Activated naive CD8-positive, alpha-beta T cell treated with anti-CD3 and anti-CD28 coated beads for 36 hours (primary cell): ENCODE results near the gene SUCLG2. TPM values are rescaled to one million over a fixed set of nuclear protein-coding genes. Genes with fewer than 3 reads are reported as not detected.
"Not testable (repeated sequence)": the region's sequence is repeated elsewhere in the genome, so short reads cannot be mapped to it uniquely, and the experiment has no call there.

ENCODE experiments used
- DNase-seq: peaks from one replicate; pipeline ENCODE4 v3.0.0; 2021
- H3K27ac Mint-ChIP-seq: one replicate; pipeline ENCODE4 v1.8.0; 2022; ENCODE audit warnings: mild to moderate bottlenecking, moderate library complexity, mixed read lengths
- H3K27me3 Mint-ChIP-seq: one replicate; pipeline ENCODE4 v1.8.0; 2022; ENCODE audit warnings: mild to moderate bottlenecking, mixed read lengths
- H3K36me3 Mint-ChIP-seq: one replicate; pipeline ENCODE4 v1.8.0; 2021; ENCODE audit warnings: mild to moderate bottlenecking, mixed read lengths
- H3K4me1 Mint-ChIP-seq: one replicate; pipeline ENCODE4 v1.8.0; 2021; ENCODE audit warnings: mixed read lengths
- H3K4me3 Mint-ChIP-seq: one replicate; pipeline ENCODE4 v1.8.0; 2022; ENCODE audit warnings: mild to moderate bottlenecking, moderate library complexity, mixed read lengths
- H3K9me3 Mint-ChIP-seq: one replicate; pipeline ENCODE4 v1.8.0; 2022; ENCODE audit warnings: mixed read lengths
- total RNA-seq, 2 experiments: library from RNA; stranded (reverse); gene quantifications; one replicate each; pipeline ENCODE4 v1.2.3, GENCODE V29; 2021

SUCLG2 gene
- total RNA-seq, 2 experiments from 2014 or later = 64.2 to 65.4 TPM

DNA sequence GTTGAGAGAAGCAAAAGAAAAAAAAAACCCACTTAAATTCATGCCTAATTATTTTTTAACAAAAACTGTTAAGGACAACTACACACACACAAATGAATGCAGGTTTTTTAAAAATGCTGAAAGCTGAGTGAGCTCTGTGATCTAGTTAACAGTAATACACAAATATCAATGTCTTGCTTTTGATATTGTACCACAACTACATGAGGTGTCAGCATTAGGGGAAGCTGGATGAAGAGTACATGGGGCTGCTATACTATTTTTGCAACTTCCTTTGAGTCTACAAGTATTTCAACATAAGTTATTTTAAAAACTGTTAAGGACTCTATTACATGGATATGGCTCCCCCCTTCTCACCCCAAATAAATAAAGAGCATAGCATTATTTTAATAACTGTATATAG lies 44.7 kb downstream of the SUCLG2 start:
- H3K4me3 Mint-ChIP-seq = no peak overlapping the region
- H3K36me3 Mint-ChIP-seq = peaks cover 83% of the 10 kb centered on the region
- no peaks in the 10 kb centered on the region for H3K27me3 Mint-ChIP-seq
- H3K27ac Mint-ChIP-seq = no peak overlapping the region
- no peak for DNase-seq
- H3K9me3 Mint-ChIP-seq = peaks cover 8% of the 10 kb centered on the region
- H3K4me1 Mint-ChIP-seq = peaks cover 15% of the 10 kb centered on the region

DNA sequence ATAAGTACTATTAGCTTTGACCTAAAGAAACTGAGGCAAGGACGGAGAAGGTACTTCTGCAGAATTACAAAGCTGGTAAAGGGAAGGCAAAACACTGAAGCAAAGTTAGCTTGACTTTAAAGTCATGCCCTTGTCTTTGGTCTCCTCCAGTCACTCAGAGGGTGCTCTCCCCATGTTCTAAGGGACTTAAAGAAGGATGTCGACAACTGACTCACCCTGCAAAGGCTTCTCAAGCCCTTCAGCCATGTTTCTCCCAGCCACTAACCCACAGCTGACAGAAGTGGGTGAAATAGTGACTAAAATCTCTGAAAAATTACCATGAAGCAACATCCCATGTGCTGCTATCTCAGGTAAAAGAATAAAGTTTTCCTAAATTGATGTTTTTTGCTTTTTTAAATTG lies 46.4 kb downstream of the SUCLG2 start:
- Mint-ChIP-seq H3K36me3 (peaks cover 78% of the 10 kb centered on the region), H3K4me3 (no peak overlapping the region), H3K27ac (no peak overlapping the region), H3K9me3 (peaks cover 8% of the 10 kb centered on the region), H3K4me1 (peaks cover 29% of the 10 kb centered on the region), H3K27me3 (no peaks in the 10 kb centered on the region)
- no peak for DNase-seq

GRCh38 chr3:67605377-67605776 lies 49.0 kb downstream of the SUCLG2 start:
- DNase-seq = no peak
- Mint-ChIP-seq H3K4me1 (peaks cover 46% of the 10 kb centered on the region), H3K4me3 (no peak overlapping the region), H3K9me3 (peaks cover 5% of the 10 kb centered on the region), H3K27ac (peak overlapping the region; percentile 58), H3K27me3 (no peaks in the 10 kb centered on the region), H3K36me3 (peaks cover 74% of the 10 kb centered on the region)

- Mint-ChIP-seq H3K27ac (no peak overlapping the region), H3K27me3 (no peaks in the 10 kb centered on the region), H3K4me1 (peaks cover 64% of the 10 kb centered on the region), H3K36me3 (peaks cover 68% of the 10 kb centered on the region), H3K9me3 (peaks cover 1% of the 10 kb centered on the region), H3K4me3 (no peak overlapping the region)
- no peak for DNase-seq
Observed at GRCh38 chr3:67602816-67603215, 51.6 kb downstream of the SUCLG2 start.

- Mint-ChIP-seq H3K9me3 (no peaks in the 10 kb centered on the region), H3K27ac (peak overlapping the region; percentile 82), H3K36me3 (peaks cover 70% of the 10 kb centered on the region), H3K4me3 (peak overlapping the region; percentile 51), H3K27me3 (no peaks in the 10 kb centered on the region), H3K4me1 (peaks cover 69% of the 10 kb centered on the region)
- DNase-seq = peak; percentile 8
Observed at GRCh38 chr3:67601919-67602608, 52.3 kb downstream of the SUCLG2 start.

DNA sequence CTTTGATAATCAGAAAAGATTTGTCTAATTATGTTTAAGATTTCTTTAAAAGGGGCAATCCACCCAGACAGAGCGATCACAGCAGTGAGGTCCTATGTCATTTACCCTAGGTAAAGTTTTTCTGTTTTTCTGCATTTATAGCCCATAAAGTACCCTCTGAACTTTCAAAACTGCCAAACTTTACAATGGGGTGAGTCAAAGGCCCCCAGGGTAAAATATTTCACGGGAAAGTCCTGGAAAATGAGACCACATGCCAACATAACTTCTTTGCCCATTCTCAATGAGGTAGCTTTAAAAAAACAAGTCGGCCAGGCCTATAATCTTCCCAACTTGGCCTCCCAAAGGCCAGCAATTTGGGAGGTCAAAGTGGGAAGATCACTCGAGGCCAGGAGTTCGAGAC lies 53.0 kb downstream of the SUCLG2 start:
- no peaks in the 10 kb centered on the region for H3K9me3 Mint-ChIP-seq
- no peak overlapping the region for H3K4me3 Mint-ChIP-seq
- no peaks in the 10 kb centered on the region for H3K27me3 Mint-ChIP-seq
- peaks cover 72% of the 10 kb centered on the region for H3K36me3 Mint-ChIP-seq
- peaks cover 74% of the 10 kb centered on the region for H3K4me1 Mint-ChIP-seq
- H3K27ac Mint-ChIP-seq = peak overlapping the region; percentile 30
- DNase-seq = no peak

- Mint-ChIP-seq H3K4me3 (no peak overlapping the region), H3K9me3 (no peaks in the 10 kb centered on the region), H3K36me3 (peaks cover 64% of the 10 kb centered on the region), H3K27me3 (no peaks in the 10 kb centered on the region), H3K4me1 (peaks cover 74% of the 10 kb centered on the region), H3K27ac (peak overlapping the region; percentile 72)
- no peak for DNase-seq
Observed at GRCh38 chr3:67599821-67600220, 54.6 kb downstream of the SUCLG2 start.

DNA sequence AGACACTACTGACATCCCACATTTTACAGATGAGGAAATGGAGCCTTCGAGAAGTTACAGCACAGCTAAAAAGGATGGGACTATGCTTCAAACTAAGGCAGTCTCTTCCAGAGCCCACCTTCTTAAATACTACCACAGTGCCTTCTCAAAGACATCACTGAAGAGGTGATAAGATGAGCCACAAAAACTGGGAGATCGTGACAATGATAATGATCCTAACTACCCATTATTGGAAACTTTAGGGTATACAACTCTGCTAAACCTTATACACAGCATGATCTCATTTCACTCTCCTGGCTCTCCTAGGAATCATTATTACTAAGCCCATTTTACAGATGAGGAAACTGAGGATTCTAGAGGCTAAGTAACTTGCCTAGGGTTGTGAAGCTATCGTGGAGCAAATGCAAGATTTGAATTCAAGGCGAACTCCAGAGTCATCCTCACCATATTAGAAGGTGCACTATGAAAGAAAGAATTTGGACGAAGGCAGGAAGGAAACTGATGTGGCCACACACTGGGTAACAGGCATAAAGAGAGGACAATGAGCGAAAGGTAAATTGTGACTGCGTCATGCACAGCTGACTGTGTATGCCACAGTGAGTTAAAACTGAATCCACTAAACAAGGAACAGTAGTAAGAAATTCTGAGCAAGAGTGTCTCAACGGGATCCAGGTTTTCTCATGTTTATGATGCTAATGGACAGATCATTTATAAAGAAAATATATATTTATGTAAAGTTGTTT lies 55.4 kb downstream of the SUCLG2 start:
- Mint-ChIP-seq H3K4me1 (peaks cover 73% of the 10 kb centered on the region), H3K9me3 (no peaks in the 10 kb centered on the region), H3K27me3 (no peaks in the 10 kb centered on the region), H3K4me3 (no peak overlapping the region), H3K36me3 (peaks cover 58% of the 10 kb centered on the region), H3K27ac (peak overlapping the region; percentile 62)
- no peak for DNase-seq

GRCh38 chr3:67595424-67595823 lies 59.0 kb downstream of the SUCLG2 start:
- Mint-ChIP-seq H3K4me1 (peaks cover 60% of the 10 kb centered on the region), H3K27ac (no peak overlapping the region), H3K9me3 (no peaks in the 10 kb centered on the region)

DNA sequence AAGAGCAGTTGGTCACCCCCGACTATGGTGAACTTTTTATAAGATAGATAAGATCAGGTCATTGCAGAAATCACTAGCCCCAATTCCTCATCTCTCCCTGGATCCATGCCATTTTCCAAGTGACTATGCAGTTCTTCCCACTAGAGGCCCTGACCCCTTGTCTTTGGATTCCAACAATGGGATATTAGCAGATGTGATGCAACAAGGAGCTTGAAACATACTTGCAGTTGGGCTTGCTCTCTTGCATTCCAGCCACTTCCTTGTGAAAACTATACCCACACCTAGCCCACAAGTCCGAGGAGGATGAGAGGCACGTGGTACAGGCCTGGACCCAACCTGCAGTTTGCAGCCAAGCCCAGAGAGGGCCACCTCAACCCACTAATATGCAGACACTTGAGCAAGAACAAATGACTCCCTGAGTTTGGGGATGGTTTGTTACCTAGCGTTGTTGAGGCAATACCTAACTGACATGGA lies 60.6 kb downstream of the SUCLG2 start:
- H3K27ac Mint-ChIP-seq = no peak overlapping the region
- H3K9me3 Mint-ChIP-seq = no peaks in the 10 kb centered on the region
- H3K27me3 Mint-ChIP-seq = no peaks in the 10 kb centered on the region
- H3K4me3 Mint-ChIP-seq = no peak overlapping the region
- no peak for DNase-seq
- peaks cover 51% of the 10 kb centered on the region for H3K4me1 Mint-ChIP-seq
- peaks cover 61% of the 10 kb centered on the region for H3K36me3 Mint-ChIP-seq

More at GRCh38 chr3:67595424-67595823, 59.0 kb downstream of the SUCLG2 start:
- no peak for DNase-seq
- H3K4me3 Mint-ChIP-seq = no peak overlapping the region
- no peaks in the 10 kb centered on the region for H3K27me3 Mint-ChIP-seq
- H3K36me3 Mint-ChIP-seq = peaks cover 64% of the 10 kb centered on the region

- DNase-seq = no peak
- peaks cover 47% of the 10 kb centered on the region for H3K4me1 Mint-ChIP-seq
- no peaks in the 10 kb centered on the region for H3K9me3 Mint-ChIP-seq
- peaks cover 55% of the 10 kb centered on the region for H3K36me3 Mint-ChIP-seq
- H3K4me3 Mint-ChIP-seq = no peak overlapping the region
- H3K27ac Mint-ChIP-seq = no peak overlapping the region
- no peaks in the 10 kb centered on the region for H3K27me3 Mint-ChIP-seq
Observed at GRCh38 chr3:67592057-67592456, 62.4 kb downstream of the SUCLG2 start.

DNA sequence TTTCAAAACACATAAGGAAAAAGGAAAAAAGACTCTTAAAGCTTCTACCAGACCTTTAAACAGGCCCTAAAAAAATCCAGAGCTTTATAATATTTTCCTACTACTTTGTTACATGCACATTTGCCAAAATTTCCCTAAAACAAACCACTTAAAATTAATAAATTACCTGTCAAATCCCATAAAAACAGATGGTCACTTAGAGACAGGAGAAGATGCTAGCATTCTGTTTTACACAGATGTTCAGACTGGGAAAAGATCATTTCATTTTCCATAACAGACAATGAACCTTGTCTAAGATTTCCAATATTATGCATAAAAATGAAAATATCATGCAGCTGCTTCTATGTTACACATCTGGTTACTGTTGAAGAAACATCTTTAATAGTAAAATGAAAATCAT lies 66.6 kb downstream of the SUCLG2 start:
- Mint-ChIP-seq H3K27me3 (no peaks in the 10 kb centered on the region), H3K27ac (no peak overlapping the region), H3K36me3 (peaks cover 70% of the 10 kb centered on the region), H3K9me3 (peaks cover 8% of the 10 kb centered on the region), H3K4me1 (peaks cover 46% of the 10 kb centered on the region), H3K4me3 (no peak overlapping the region)
- DNase-seq = no peak

- Mint-ChIP-seq H3K36me3 (peaks cover 74% of the 10 kb centered on the region), H3K9me3 (peaks cover 11% of the 10 kb centered on the region), H3K4me3 (no peak overlapping the region), H3K27me3 (no peaks in the 10 kb centered on the region), H3K4me1 (peaks cover 46% of the 10 kb centered on the region), H3K27ac (no peak overlapping the region)
- DNase-seq = no peak
Observed at GRCh38 chr3:67587301-67587700, 67.1 kb downstream of the SUCLG2 start.

DNA sequence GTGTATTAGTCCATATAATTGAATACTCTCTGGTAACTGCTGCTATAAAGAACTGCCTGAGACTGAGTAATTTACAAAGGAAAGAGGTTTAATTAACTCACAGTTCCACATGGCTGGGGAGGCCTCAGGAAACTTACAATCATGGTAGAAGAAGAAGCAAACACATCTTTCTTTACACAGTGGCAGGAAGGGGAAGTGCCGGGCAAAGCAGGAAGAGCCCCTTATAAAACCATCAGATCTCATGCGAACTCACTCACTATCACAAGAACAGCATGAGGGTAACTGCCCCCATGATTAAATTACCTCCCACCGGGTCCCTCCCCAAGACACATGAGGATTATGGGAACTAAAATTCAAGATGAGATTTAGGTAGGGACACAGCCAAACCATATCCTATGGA lies 69.8 kb downstream of the SUCLG2 start:
- H3K4me3 Mint-ChIP-seq, DNase-seq, H3K27me3 Mint-ChIP-seq: not testable (repeated sequence)
- H3K36me3 Mint-ChIP-seq = peaks cover 70% of the 10 kb centered on the region
- H3K27ac Mint-ChIP-seq = peak overlapping the region; percentile 2
- peaks cover 45% of the 10 kb centered on the region for H3K4me1 Mint-ChIP-seq
- H3K9me3 Mint-ChIP-seq = peaks cover 11% of the 10 kb centered on the region

- Mint-ChIP-seq H3K4me1 (peaks cover 32% of the 10 kb centered on the region), H3K36me3 (peaks cover 63% of the 10 kb centered on the region), H3K4me3 (no peak overlapping the region), H3K27ac (no peak overlapping the region), H3K27me3 (no peaks in the 10 kb centered on the region), H3K9me3 (peaks cover 7% of the 10 kb centered on the region)
- DNase-seq = no peak
Observed at GRCh38 chr3:67580430-67581000, 73.9 kb downstream of the SUCLG2 start.
